T follicular helper cell (primary cell): ENCODE measurements around the gene CLEC16A.

Experiments
- DNase-seq: peaks from one replicate; pipeline ENCODE4 v3.0.0-alpha.2; 2020; ENCODE audit warnings: low read depth

The CLEC16A gene

DNA sequence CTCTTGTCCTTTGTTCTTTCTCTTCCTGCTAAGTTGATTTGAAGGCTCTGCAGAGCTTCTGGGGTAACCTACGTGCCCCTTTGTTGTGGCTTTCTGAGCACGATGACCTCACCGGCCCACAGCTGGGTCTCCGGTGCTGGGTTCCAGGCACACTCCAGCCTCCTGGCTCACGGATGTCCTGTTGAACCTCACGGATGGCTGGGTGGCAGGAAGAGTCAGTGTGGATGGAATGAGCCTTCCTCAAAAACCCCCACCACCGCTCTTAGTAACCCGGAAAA, 195.7 kb downstream of the CLEC16A start:
- DNase-seq = no peak

DNA sequence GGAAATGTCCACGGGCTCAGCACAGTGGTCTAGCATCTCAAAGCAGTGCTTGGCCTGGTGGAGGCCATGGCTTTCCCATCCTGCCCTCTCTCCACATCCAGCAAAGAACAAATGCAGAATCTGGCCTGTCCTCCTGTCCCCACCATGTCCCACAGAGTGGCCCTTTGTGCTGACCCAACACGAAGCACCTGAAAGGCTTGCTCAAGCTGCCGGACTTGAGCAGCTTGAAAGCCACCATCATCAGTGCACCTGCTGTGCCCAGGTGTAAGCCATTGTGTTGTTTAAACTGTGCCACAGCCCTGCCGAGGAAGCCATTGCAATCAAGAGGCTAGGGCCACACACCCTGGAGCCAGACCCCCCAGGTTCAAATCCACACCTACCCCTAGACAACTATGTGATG, 196.1 kb downstream of the CLEC16A start:
- DNase-seq = no peak

DNA sequence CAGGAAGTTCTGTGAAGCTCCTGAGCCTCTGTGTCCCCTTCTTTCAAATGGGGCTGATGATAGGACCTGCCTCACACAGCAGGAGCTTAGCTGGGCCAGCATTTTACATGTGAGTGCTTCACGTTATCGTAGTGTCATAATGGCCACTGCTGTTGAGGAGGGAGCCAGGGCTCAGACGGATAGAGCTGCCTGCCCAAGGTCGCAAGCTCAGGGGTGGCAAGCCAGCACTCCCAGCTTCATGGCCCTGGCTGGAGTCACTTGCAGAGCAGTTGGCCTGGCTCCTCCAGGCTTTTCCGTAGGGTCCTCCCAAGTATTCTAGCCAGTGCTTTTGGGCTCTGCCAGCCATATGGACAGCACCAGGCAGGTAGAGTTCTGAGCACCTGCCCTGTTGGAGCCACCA, 196.5 kb downstream of the CLEC16A start:
- no peak for DNase-seq

DNA sequence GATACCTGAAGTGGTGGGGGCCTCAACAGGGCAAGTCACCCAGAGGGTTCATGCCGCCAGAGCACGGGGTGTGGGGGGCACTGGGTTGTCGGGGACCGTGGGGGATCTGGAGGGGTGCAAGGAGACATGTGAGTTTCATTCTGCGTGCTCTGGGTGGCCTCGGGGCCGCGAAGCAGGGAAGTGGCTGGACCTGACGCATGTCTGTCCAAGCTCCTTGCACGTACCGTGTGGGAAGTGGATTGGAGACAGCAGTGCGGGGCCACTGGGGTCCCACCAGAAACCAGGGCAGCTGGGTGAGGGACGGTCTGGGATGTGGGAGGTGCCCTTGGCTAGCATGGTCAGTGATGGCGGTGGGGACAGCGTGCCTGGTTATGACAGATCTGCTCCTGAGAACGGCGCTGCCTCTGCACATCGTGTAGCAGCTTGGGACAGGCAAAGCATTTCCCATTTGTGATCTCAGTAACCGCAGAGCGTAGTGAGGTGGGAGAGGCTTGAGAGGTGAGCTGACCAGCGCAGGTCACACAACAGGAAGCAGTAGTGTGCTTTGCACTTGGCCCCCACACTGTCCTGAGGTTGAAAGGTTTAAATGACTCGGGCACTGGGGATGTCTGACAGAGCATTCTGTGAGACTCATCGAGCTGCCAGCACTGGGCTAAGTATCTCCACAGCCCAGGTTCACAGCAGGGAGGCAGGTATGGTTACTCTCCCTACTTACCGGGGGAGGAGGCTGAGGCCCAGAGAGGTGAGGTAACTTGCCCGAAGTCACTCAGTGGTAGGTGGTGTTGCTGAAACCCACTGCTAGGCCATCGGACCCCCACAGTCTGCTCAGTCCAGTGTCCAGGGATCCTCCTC, 197.3 kb downstream of the CLEC16A start:
- no peak for DNase-seq

DNA sequence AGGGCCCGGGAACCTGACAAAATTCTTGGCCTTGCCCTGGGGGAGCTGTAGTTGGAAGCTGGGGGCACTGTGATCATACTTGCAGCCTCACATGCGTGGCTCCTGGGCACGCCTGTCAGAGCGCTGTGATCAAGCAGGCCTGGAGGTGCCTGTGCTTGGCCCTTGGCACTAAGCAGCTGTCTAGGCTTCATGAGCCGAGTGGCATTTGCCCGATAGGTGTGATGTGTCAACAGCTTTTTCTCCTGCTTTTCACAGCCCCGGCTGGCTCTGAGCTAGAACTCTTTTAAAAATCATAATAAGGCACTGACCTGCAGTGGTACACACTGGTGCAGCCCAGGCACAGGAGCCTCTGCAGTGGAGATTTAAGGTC, 197.9 kb downstream of the CLEC16A start:
- DNase-seq = no peak

DNA sequence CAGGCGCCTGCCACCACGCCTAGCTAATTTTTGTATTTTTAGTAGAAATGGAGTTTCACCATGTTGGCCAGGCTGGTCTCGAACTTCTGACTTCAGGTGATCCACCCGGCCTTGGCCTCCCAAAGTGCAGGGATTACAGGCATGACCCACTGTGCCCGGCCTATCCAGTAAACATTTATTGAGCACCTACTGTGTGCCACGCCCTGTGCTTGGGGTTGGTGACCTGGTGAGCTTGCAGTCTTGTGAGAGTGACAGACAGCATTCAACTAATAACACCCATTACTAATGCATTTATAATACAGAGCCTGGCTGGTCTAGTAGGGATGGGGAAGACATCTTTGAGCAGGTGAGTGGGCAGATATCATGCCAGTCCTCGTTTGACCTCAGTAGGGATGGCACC, 198.6 kb downstream of the CLEC16A start:
- no peak for DNase-seq

DNA sequence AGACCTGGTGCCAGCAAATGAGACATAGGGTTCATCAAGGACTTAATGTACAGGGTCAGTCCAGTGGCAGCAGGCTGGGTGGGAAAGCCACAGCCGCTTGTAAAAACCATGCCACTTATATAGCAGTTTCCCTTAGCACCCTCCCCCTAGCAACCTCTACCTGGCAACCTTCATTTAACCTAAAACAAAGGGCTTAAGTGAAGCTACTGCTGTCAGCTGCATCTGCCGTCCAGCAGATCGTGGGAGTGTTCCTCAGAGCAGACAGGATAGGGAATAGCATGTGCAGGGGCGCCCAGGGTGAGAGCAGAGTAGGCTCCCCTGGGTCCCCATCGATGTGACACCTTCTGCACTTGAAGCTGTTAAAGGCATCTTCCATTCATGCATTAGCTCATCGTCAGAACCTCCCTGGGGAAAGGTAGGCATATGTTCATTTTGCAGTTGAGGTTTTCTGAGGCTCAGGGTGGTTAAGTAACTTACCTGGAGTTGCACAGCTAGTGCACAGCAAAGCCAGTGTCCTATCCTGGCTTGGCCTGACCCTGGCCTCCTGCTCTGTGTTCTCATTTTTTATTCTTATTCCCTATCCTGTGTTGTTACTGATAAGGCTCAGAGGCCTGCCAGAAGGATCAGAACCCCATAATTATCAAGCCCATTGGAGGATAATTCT, 199.1 kb downstream of the CLEC16A start:
- no peak for DNase-seq

DNA sequence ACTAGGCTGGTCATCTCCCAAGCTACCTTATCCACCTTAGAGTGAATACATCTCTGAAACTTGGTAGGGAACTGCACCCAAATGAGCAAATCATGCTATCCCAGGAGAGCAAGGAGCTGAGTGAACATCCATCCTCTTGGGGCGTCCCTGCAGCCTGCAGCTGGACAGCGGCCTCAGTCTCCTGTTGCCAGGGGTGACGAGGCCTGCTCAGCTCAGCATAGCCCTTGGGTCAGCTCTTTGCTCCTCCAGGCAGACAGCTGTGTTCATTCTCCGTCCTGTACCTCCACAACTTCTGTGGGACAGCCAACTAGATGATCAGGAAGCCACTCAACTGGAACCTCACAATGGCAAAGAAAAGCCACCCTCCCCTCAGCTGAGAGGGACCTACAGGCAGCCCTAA, 199.8 kb downstream of the CLEC16A start:
- no peak for DNase-seq

DNA sequence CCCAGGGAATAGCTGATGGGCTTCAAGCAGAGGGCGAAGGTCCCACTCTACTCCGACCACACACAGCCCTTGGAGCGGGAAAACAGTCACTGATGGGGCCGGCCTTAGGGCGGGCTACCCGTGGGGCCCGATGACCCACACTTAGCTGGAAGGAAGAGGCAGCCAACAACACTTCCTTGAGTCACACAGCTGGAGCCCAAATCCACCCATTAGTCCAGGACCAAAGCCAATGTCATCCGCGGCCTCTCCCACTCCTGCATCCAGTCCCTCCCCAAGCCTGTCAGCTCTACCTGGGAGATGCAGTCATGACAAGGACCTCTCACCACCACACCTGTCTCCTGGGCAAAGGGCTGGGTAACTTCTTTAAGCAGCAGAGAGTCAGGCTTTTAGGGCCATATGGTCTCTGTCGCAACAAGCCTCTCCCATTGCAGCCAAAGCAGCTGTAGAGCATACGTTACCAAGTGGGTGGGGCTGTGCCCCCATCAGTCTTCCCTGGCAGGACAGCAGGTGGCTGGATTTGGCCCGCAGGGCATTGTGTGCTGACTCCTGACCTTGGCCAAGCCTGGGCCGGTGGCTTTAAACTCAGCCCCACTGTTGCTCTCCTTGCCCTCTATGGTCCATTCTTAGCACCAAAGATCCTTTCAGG, 200.9 kb downstream of the CLEC16A start:
- DNase-seq = no peak

DNA sequence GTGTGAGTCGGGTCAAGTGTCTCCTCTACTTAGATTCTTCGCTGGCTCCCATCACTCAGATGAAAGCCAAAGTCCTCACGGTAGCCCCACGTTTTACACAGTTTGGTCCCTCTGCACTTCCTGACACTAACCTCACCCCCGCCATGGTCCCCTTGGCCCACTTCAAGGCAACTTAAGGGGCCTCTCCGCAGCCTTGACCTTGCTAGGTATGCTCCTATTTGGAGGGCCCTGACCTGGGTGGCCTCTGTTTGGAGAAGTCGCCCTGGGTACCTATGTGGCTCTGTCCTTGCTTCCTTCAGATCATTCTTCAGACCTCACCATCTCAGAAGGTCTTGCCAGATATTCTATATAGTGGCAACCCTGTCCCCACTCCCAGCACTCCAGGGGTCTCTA, 201.5 kb downstream of the CLEC16A start:
- no peak for DNase-seq

DNA sequence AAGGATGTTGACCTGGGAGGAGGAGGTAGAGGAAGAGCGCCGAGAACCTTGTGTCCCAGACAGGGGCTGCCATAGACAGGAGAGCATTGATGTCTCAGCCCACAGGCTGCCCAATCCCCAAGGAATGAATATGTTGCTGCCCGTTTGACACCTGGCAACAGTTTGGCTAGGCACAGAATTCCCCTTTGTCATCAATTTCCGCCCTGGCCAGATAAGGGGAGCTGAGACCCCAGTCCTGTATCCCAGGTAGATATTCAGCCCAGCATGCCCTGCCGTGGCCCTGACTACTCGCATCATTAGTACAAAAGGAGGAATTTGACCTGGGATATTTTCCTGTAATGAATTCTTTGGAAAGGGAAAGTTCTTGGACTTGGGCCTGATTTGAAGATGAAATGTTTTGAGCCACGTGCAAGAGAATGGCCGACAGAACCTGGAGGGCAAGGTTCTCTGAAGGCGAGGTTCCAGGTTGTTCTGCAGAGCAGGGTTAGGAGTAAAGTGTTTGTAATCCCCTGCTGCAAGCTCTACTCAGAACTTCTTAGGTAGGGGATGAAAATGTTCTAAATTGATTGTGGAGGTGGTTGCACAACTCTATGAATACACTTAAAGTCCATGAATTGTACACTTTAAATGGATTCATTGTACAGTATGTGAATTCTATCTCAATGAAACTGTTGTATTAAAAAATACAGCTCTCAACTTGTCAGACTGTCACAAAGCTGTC, 202.8 kb downstream of the CLEC16A start:
- DNase-seq = no peak

DNA sequence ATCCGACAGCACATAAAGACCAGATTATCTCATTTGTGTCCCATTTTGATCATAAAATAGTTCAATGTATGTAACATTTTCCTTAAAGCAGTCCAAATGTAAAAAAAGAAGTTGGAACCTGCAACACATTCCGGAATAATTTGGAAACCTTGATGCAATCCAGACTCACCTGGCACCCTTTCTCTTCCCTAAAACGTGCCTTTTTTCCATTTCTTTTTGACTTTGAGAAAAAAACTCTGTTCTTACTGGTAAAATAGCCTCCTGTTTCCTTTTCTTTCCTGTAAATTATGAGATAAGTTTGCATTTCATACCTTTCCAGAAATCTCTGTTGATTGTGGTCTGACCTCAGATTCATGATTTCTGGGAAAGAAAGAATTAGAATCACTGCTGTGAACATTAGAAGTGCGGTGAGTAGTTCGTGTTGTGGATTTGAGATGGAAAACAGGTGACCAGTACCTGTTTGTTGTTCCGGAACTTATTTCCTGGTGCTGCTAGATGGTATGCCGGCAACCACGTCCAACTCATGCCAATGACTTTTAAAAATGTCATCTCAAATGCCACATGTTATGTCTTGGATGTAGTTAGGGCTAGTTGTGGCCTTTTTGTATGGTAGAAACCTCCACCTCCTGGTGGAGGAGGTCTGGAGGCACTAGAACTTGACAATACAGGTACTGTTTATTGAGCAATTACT, 203.5 kb downstream of the CLEC16A start:
- DNase-seq = no peak

DNA sequence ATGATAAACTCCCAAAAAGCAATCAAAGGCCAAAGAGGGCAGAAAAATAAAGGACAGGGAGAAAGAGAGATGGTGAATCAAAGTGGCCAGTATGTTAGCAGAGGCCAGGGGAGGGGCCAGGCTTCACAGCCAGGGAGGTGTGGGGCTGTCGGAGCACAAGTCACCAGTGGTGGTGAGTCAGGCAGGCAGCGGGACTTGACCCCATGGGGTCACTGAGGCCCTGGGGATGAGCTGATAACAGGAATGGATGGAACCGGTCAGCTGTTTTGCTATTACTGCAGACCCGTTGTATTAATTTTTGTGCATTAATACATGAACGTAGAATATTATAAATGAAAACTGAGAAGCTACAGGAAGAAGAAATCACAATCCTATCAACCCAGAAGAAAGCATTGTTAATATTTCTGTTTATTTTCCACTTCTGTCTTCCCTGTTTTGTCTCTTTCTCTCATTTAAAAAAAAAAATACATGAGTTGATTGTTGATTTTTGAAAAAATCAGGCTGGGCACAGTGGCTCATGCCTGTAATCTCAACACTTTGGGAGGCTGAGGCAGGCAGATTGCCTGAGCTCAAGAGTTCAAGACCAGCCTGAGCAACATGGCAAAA, 204.8 kb downstream of the CLEC16A start:
- no peak for DNase-seq

DNA sequence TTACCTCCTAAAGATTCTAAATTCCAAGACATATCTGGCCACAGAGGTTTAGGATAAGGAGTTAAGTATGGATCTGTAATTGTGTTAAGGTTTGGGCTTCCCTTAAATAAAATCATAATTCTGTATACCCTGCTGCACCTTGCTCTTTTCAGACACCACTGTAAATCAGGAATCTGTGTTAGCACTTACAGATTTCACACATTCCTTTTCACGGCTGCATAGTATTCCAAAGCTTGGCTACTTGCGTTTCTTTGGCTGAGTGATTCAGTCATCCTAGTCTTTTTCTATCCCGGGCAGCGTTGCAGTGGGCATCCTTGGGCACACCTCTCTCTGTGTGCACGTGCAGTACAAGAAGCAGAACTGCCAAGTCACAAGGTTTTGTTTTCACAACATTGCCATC, 205.8 kb downstream of the CLEC16A start:
- no peak for DNase-seq

DNA sequence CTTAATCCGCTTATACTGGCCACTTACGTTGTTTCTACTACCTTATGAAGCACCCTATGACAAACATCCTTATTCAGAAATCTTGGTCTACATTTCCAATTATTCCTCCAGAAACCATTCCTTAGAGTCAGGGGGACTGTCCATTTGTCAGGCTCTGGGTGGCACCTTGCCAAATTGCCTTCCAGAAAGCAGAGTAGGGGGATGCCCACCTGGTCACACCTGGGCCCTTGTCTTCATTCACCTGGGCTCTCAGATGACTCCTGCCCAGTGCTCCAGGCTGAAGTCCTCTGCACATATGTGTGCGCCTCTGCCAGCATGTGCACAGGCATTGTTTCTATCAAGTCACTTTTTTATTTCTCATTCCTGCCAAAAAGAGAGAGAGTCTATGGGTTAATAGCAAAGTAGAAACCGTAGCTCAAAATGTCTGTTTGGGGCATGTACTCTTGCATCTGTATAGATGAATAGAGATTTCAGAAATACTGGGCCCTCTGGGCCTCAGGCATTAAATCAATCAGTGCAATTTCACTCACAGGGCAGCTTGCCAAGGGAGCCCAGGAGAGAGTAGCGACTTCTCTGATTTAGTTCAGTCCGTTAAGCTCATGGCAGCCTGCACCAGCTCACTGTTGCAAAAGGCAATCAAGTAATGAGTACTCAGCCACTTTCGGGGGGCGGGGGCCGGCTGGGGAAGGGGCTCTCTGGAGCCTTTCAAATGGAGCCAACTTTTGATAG, 207.0 kb downstream of the CLEC16A start:
- DNase-seq = no peak

DNA sequence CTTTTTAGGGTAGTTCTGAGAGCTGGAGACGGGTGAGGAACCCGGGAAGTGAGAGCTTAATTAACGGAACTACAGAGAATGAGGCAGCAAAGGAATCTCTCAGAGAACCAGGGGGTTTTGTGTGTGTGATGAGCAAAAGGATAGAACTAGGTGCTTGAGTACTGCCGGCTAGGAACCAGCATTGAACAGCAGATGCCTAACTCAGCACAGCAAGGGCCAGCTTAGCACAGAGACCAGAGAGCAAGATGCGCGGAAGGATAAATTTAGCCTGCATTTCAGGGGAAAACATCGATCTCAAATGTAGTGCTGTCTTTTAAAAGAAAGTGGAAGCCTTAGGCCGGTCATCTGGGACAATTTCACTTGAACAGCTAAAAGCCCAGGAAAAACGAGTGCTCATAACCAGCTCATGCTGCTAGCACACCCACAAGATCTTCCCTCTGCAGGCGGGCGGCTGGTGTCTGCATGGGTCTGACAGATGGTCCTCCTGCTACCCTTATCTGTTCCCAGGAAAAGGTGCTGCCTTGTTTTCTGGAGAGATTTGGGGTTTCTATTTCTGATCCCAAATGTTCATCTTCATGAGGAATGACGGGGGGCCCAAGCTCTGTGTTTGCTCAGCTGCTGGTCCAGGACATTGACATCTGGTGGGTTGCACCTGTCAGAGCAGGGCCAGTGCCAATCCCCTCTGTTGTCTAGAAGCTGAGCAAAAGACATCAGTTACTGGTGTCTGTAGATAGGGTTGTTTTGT, 207.7 kb downstream of the CLEC16A start:
- DNase-seq = no peak

DNA sequence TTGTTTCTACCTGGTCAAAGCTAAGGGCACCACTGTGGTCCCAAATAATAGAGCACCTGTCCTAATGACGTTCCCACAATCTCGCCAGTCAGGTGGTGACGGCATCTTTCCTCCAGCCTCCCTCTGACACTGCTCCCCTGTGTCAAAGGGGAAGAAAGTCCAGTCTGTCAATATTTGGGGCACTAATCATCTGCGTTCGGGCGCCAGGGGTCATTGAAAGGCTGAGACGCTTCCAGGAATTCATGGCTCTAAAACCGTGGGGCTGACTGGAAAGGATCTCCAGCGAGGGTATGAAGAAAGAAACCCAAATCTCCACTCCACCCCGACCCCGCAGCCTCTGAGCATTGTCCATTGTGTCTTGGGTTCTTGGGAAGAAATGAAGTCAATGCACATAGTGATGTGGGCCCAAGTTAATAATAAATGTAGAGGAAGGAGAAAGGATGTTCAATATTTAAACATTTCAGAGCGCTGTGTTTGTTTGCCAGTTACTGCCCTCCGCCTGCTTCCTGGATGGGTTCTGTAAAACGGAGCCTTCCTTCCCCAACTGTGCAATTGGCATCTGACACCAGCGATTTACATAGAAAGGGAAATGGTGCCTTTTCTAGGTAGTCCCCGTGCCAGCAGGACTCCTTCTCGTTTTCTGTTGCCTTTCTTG, 208.4 kb downstream of the CLEC16A start:
- no peak for DNase-seq

DNA sequence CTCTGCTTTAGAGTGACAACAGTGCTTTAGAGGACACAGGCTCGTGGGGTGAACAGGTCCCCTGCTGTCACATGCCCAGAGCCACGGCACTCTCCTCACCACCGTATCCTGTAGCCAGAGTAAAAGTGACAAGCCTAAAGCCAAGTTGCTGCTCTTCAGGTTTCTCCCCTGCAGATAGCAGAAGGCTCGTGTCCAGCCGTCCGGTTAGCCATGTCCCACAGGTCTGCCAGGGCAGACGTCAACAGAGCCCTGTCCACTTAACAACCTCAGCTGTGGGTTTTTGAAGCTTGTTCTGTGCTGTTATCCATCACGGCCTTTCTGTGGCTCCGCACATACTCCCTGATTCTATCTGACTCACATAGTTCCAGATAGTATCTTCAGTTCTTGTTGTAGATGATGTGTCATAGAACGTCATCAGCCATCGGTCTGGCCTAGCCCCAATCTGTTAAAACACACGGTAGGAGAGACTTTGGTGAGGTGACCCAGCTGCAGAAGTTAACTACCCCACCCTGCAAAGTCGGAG, 211.0 kb downstream of the CLEC16A start:
- no peak for DNase-seq

DNA sequence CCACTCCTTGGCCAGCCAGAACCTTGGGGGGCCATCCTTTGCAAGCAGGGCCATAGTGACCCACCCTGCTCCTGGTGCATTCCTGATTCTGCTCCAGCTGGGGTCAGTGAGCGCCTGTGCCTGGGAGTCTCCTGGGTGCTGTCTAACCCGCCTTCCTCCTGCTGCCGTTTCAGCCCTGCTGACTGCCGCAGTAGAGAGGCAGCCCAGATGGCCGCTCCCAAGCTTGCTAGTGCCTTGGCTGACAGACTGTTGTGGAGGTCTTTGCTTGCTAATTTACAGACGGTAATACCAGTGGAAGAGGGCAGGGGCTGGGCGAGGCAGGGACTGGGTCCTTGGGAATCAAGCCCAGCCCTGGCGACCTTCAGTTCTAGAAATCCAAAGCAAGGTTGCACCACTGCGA, 212.0 kb downstream of the CLEC16A start:
- no peak for DNase-seq

DNA sequence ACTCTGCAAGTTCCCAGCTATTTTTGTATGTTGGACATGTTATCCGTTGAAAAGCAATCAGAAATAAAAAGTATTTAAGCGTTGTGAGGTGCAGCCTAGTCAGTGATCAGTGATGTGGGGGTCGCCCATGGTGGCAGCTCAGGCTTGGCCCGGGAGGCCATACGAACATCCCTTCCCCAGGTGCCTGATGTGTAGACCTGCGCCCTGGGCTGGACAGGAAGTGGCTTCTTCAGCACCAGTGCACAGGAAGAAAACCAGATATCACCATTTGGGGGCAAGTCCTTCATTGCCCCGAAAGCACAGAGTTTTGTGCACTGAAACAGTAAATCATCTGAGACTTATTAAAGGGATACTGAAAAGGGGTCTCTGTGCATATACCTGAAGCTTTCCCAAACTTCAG, 212.8 kb downstream of the CLEC16A start:
- DNase-seq = no peak
